ENCODE measurements around the gene RFK.

The RFK gene

DNA sequence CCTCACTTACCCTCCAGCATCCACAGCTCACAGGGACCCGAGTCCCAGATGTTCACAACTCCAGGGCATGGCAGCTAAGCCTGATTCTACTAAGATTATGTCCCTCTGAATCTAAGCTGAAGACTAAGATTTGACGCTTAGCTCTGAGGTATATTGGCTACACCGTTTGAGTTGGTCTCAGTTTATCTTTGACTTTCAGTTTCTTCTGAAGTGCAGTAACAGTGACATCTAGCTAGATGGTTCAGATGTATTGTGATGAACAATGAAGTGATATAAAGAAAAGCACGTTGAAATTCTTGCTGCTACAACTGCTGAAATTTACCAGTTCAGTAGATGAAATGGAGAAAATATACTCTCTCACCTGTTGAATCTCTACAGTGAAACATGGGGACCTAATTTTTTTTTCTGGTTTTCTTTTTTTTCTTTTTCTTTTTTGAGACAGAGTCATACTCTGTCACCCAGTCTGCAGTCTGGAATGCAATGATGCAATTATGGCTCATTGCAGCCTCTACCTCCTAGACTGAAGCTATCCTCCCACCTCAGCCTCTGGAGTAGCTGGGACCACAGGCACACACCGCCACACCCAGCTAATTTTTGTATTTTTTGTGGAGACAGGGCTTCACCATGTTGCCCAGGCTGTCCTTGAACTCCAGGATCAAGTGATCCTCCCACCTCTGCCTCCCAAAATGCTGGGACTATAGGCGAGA, 15.7 kb downstream of the RFK start:
- no peak for TF ChIP-seq CTCF (IDR thresholded peaks at IDR 0.05; ENCODE audit: borderline replicate concordance, insufficient read depth, low read depth, low read length)
- no peak overlapping the region for H3K4me3 ChIP-seq (ENCODE audit: low read depth, low read length)

DNA sequence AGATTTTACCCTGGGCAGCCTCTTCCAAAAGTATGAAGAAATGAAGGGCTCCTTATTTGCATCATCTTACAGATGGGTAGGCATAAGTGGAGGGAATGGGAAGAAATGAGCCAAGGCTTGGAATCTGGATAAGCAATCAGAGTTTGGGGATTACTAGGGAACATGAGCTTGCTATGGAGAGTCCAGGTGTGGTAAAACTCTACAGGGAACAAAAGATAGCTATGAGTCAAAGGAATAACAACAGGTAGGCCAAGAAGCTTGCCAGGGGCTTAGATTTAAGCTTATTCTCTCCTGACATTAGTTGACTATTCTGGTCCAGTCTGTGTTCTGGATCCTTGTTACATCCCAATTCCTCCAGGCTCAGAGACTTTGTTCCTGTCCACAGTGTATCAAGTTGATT, 16.4 kb downstream of the RFK start:
- no peak overlapping the region for H3K4me3 ChIP-seq (ENCODE audit: low read depth, low read length)
- TF ChIP-seq CTCF (IDR thresholded peaks at IDR 0.05; ENCODE audit: borderline replicate concordance, insufficient read depth, low read depth, low read length): no peak

DNA sequence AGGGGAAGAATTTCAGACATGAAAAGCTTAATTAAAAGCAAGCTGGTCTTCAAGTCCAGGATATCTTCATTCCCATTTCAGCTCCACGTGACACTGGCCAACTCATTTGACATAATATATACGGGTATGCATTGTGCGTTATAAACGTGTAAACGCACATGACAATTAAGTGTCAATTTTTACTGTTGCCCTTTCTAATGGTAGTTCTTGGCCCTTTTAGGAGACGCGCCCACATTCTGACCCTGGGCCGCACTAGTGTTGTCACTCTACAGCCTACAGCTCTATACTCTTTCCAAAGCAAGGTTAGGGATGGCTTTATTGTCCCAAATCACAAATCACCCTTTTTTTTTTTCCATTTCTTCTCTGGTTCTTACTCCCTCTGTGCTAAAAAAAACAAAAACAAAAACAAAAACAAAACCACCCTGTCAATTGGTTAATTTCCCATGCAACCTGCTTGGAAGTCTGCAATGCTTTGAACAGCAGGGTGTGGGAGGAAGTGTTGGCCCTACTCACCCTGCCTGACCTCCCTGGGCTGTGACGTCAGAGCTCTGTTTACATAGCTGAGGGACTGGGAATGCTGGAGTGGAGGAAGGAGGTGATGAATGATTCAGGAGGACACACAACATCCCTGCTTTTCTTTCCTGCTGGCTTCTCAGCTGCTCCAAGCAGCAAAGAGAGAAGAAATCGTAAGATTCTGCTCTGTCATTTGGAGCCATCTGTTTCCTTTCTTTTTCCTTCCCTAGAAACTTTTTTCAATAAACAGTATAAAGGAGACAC, 19.3 kb downstream of the RFK start:
- TF ChIP-seq CTCF (IDR thresholded peaks at IDR 0.05; ENCODE audit: borderline replicate concordance, insufficient read depth, low read depth, low read length): no peak
- H3K4me3 ChIP-seq (ENCODE audit: low read depth, low read length): no peak overlapping the region

DNA sequence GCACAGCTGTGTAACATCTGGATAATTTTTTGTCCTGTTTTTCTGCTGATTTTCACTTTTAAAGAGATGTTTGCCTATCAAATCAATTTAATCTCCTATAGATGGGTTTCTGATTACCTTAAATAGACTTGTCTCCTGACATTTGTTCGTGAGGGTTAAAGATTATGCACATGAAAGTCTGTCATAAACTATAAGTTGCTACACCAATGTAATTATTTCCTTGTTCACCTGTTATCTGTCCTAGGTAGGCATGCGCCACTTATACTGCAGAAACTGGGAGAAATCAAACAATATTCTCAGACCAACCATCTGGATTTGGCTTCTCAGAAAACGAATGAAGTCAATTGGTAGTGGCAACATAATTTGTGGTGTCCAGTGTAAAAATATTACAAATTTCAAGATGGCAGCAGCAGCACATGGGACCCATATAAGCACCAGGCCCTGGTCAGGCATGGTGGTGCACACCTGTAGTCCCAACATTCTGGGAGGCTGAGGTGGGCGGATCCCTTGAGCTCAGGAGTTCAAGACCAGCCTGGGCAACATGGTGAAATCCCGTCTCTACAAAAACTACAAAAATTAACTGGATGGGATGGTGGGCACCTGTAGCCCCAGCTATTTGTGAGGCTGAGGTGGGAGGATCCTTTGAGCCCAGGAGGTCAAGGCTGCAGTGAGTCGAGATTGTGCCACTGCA, 20.3 kb downstream of the RFK start:
- no peak overlapping the region for H3K4me3 ChIP-seq (ENCODE audit: low read depth, low read length)
- TF ChIP-seq CTCF (IDR thresholded peaks at IDR 0.05; ENCODE audit: borderline replicate concordance, insufficient read depth, low read depth, low read length): no peak

DNA sequence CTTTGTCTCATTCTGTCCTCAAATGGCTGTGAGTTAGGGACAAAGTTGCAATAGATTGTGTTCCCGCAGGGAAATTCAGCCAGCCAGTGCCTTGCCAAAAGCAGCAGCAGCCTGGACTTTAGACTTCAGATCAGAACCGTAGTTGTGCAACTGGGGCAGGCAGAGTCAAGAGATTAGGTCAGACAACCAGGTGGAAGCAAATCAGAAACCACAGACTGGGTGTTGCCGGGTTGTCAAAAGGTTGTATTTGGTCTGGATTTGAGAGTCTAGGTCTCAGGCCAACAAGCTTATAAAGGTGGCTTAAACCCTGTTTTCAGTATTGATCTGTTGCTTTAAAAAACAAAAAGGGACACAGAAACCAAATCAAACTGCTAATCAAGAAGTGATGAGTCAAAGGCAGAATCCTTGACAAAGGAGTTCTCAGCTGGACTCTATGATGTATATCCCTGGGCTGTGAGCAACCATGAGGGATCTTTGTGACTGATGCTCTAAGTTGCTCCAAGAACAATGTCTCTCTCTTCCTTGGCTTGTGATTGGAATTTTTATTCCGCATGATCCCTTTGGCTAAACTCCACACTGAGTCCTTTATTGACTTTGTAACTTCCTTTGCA, 20.9 kb downstream of the RFK start:
- no peak overlapping the region for H3K4me3 ChIP-seq (ENCODE audit: low read depth, low read length)

DNA sequence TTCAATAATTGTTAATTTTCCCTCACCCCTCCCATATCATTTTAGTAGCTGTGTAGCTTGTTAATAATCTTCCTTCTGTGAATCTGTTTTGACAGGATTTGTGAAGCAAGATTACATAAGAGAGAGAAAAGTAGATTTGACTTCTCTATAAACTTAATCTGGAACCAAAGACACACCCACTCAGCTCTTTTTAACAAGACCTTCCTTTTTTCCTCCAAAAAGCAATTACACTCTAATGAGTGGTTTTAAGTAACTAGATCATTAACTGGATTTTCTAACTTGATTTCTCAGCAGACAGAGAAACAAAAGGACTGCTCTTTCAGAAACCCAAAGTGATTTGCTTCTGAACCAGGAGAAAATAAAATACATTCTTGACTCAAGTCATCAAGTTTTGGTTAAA, 21.9 kb downstream of the RFK start:
- TF ChIP-seq CTCF (IDR thresholded peaks at IDR 0.05; ENCODE audit: borderline replicate concordance, insufficient read depth, low read depth, low read length): no peak
- H3K4me3 ChIP-seq (ENCODE audit: low read depth, low read length): no peak overlapping the region

More for the DNA sequence above, 20.9 kb downstream of the RFK start:
- no peak for TF ChIP-seq CTCF (IDR thresholded peaks at IDR 0.05; ENCODE audit: borderline replicate concordance, insufficient read depth, low read depth, low read length)

Data from GM12875 (cell line).